Mesendoderm (in vitro differentiated cells): ENCODE results near the gene NRXN3.

ENCODE experiments used
- DNase-seq: peaks from one replicate; pipeline ENCODE4 v3.0.0; 2013
- H2AK5ac ChIP-seq: 2 replicates; pipeline ENCODE4 v1.6.1; 2013; ENCODE audit warnings: low read length, inconsistent platforms
- H2BK120ac ChIP-seq: 2 replicates; pipeline ENCODE4 v1.6.1; 2013; ENCODE audit warnings: low read depth, mild to moderate bottlenecking, low read length, moderate library complexity, mixed read lengths
- H2BK15ac ChIP-seq: replicated peaks from 2 replicates; pipeline ENCODE4 v1.6.1; 2013; ENCODE audit warnings: low read depth, mild to moderate bottlenecking, moderate library complexity
- H2BK5ac ChIP-seq: 2 replicates; pipeline ENCODE4 v1.6.1; 2013; ENCODE audit warnings: low read length, inconsistent platforms
- H3K18ac ChIP-seq: 2 replicates; pipeline ENCODE4 v1.6.1; 2013; ENCODE audit warnings: mild to moderate bottlenecking, low read length, mixed read lengths
- H3K23ac ChIP-seq: one replicate; pipeline ENCODE4 v1.6.1; 2013; ENCODE audit warnings: low read length
- H3K27ac ChIP-seq: 2 replicates; pipeline ENCODE4 v1.5.1; 2013; ENCODE audit warnings: low read depth, mild to moderate bottlenecking, inconsistent platforms, low read length, moderate library complexity
- H3K27me3 ChIP-seq: 2 replicates; pipeline ENCODE4 v1.6.1; 2013; ENCODE audit warnings: low read length, control low read depth, mild to moderate bottlenecking, inconsistent platforms; ENCODE audit not compliant: insufficient read depth, poor library complexity
- H3K36me3 ChIP-seq: 2 replicates; pipeline ENCODE4 v1.6.1; 2013; ENCODE audit warnings: low read length, inconsistent platforms; ENCODE audit not compliant: control insufficient read depth, insufficient read depth
- H3K4ac ChIP-seq: one replicate; pipeline ENCODE4 v1.6.1; 2013; ENCODE audit warnings: low read depth, mild to moderate bottlenecking, low read length, moderate library complexity
- H3K4me1 ChIP-seq: 2 replicates; pipeline ENCODE4 v1.6.1; 2013; ENCODE audit warnings: low read depth, low read length, inconsistent platforms; ENCODE audit not compliant: control insufficient read depth
- H3K4me2 ChIP-seq: 2 replicates; pipeline ENCODE4 v1.6.1; 2013; ENCODE audit warnings: low read length
- H3K4me3 ChIP-seq: 2 replicates; pipeline ENCODE4 v1.5.1; 2013; ENCODE audit warnings: mild to moderate bottlenecking, low read length
- H3K56ac ChIP-seq: one replicate; pipeline ENCODE4 v1.6.1; 2013; ENCODE audit warnings: low read length
- H3K79me1 ChIP-seq: 2 replicates; pipeline ENCODE4 v1.6.1; 2013; ENCODE audit warnings: low read length, inconsistent platforms
- H3K79me2 ChIP-seq: 2 replicates; pipeline ENCODE4 v1.6.1; 2013; ENCODE audit warnings: mild to moderate bottlenecking, low read length; ENCODE audit not compliant: control insufficient read depth, insufficient read depth
- H3K9ac ChIP-seq: 2 replicates; pipeline ENCODE4 v1.6.1; 2013; ENCODE audit warnings: low read length, inconsistent platforms
- H4K5ac ChIP-seq: one replicate; pipeline ENCODE4 v1.6.1; 2013; ENCODE audit warnings: low read length
- H4K8ac ChIP-seq: one replicate; pipeline ENCODE4 v1.6.1; 2013; ENCODE audit warnings: low read depth, mild to moderate bottlenecking, control low read depth, low read length, moderate library complexity
- WGBS: extraction: QIAGEN DNeasy Blood & Tissue Kit; methylation state at CpG from one replicate; pipeline ENCODE4 v1.1.7; 2013; ENCODE audit warnings: low lambda C conversion rate, missing lambda C conversion rate; ENCODE audit not compliant: insufficient coverage; ENCODE audit errors: extremely low coverage; 5-methylcytosine and 5-hydroxymethylcytosine counted together

Gene NRXN3

GRCh38 chr14:79652513-79653307 is 1482.5 kb downstream of the NRXN3 start:
- Histone ChIP-seq H2BK5ac (no peak overlapping the region), H2BK15ac (no peak overlapping the region)
- WGBS, result no CpG with 5 or more reads among the region's 6 CpGs

GRCh38 chr14:79656056-79656455 is 1485.9 kb downstream of the NRXN3 start:
- no peak overlapping the region for H3K23ac ChIP-seq
- H3K27ac ChIP-seq, result no peak overlapping the region
- no peaks in the 10 kb centered on the region for H3K79me2 ChIP-seq
- no peak overlapping the region for H3K18ac ChIP-seq
- H3K4me1 ChIP-seq, result no peaks in the 10 kb centered on the region
- H3K9ac ChIP-seq, result no peak overlapping the region
- H4K5ac ChIP-seq, result no peak overlapping the region
- H3K4ac ChIP-seq, result no peak overlapping the region
- no peak overlapping the region for H4K8ac ChIP-seq
- H3K4me3 ChIP-seq, result no peak overlapping the region
- H2BK120ac ChIP-seq, result no peak overlapping the region
- no peaks in the 10 kb centered on the region for H3K36me3 ChIP-seq
- H2BK5ac ChIP-seq, result no peak overlapping the region
- no peak overlapping the region for H2BK15ac ChIP-seq
- no CpG with 5 or more reads among the region's 7 CpGs for WGBS
- H3K56ac ChIP-seq, result no peak overlapping the region
- no peak for DNase-seq
- H3K79me1 ChIP-seq, result no peaks in the 10 kb centered on the region
- no peak overlapping the region for H2AK5ac ChIP-seq
- H3K27me3 ChIP-seq, result no peaks in the 10 kb centered on the region
- no peak overlapping the region for H3K4me2 ChIP-seq

More at GRCh38 chr14:79652513-79653307, 1482.5 kb downstream of the NRXN3 start:
- Histone ChIP-seq H3K4me3 (no peak overlapping the region), H2AK5ac (no peak overlapping the region), H3K23ac (no peak overlapping the region), H4K8ac (no peak overlapping the region), H3K36me3 (no peaks in the 10 kb centered on the region), H3K9ac (no peak overlapping the region), H3K79me1 (no peaks in the 10 kb centered on the region), H3K79me2 (no peaks in the 10 kb centered on the region), H3K4me1 (no peaks in the 10 kb centered on the region), H3K4ac (no peak overlapping the region), H3K27ac (no peak overlapping the region), H2BK120ac (no peak overlapping the region), H3K18ac (no peak overlapping the region), H4K5ac (no peak overlapping the region), H3K56ac (no peak overlapping the region), H3K27me3 (no peaks in the 10 kb centered on the region), H3K4me2 (no peak overlapping the region)
- DNase-seq, result no peak

GRCh38 chr14:79656496-79656895 is 1486.3 kb downstream of the NRXN3 start:
- Histone ChIP-seq H3K4me3 (no peak overlapping the region), H4K5ac (no peak overlapping the region), H3K18ac (no peak overlapping the region), H2BK15ac (no peak overlapping the region), H3K4me2 (no peak overlapping the region), H3K9ac (no peak overlapping the region), H2BK120ac (no peak overlapping the region), H4K8ac (no peak overlapping the region), H3K56ac (no peak overlapping the region), H3K36me3 (no peaks in the 10 kb centered on the region), H2AK5ac (no peak overlapping the region), H3K4ac (no peak overlapping the region), H3K27me3 (no peaks in the 10 kb centered on the region), H3K23ac (no peak overlapping the region), H3K4me1 (no peaks in the 10 kb centered on the region), H2BK5ac (no peak overlapping the region), H3K79me1 (no peaks in the 10 kb centered on the region), H3K27ac (no peak overlapping the region), H3K79me2 (no peaks in the 10 kb centered on the region)
- no CpG with 5 or more reads among the region's 7 CpGs for WGBS
- no peak for DNase-seq

GRCh38 chr14:79658221-79658620 is 1488.0 kb downstream of the NRXN3 start:
- Histone ChIP-seq H3K79me2 (no peaks in the 10 kb centered on the region), H2BK5ac (no peak overlapping the region), H3K18ac (no peak overlapping the region), H3K4me3 (no peak overlapping the region), H3K56ac (no peak overlapping the region), H3K23ac (no peak overlapping the region), H3K36me3 (no peaks in the 10 kb centered on the region), H3K27me3 (no peaks in the 10 kb centered on the region), H2BK15ac (no peak overlapping the region), H3K79me1 (no peaks in the 10 kb centered on the region), H2BK120ac (no peak overlapping the region), H3K4me1 (no peaks in the 10 kb centered on the region), H4K8ac (no peak overlapping the region), H3K4ac (no peak overlapping the region), H2AK5ac (no peak overlapping the region), H3K27ac (no peak overlapping the region), H3K4me2 (no peak overlapping the region), H4K5ac (no peak overlapping the region), H3K9ac (no peak overlapping the region)
- no CpG with 5 or more reads among the region's 5 CpGs for WGBS
- no peak for DNase-seq

GRCh38 chr14:79658769-79659168 is 1488.6 kb downstream of the NRXN3 start:
- no peak overlapping the region for H3K18ac ChIP-seq
- no peaks in the 10 kb centered on the region for H3K79me2 ChIP-seq
- H3K27me3 ChIP-seq, result no peaks in the 10 kb centered on the region
- no peak overlapping the region for H3K27ac ChIP-seq
- H3K4ac ChIP-seq, result no peak overlapping the region
- no peaks in the 10 kb centered on the region for H3K36me3 ChIP-seq
- H3K4me1 ChIP-seq, result no peaks in the 10 kb centered on the region
- no peaks in the 10 kb centered on the region for H3K79me1 ChIP-seq
- H2BK120ac ChIP-seq, result no peak overlapping the region
- H2BK15ac ChIP-seq, result no peak overlapping the region
- H4K5ac ChIP-seq, result no peak overlapping the region
- H2AK5ac ChIP-seq, result no peak overlapping the region
- no peak overlapping the region for H3K56ac ChIP-seq
- no peak overlapping the region for H2BK5ac ChIP-seq
- H3K9ac ChIP-seq, result no peak overlapping the region
- no peak for DNase-seq
- no peak overlapping the region for H3K4me2 ChIP-seq
- no peak overlapping the region for H3K4me3 ChIP-seq
- H3K23ac ChIP-seq, result no peak overlapping the region
- WGBS, result no CpG with 5 or more reads among the region's 4 CpGs
- H4K8ac ChIP-seq, result no peak overlapping the region
